NCI-H345 treated with DMSO at 0.1 percent for 48 hours (cell line): ENCODE data around the gene AEBP1.

Experiments
- DNase-seq: peaks from one replicate; lab custom pipeline; 2025; ENCODE audit not compliant: unreplicated experiment; lab: John Stamatoyannopoulos, UW

The AEBP1 gene

DNA sequence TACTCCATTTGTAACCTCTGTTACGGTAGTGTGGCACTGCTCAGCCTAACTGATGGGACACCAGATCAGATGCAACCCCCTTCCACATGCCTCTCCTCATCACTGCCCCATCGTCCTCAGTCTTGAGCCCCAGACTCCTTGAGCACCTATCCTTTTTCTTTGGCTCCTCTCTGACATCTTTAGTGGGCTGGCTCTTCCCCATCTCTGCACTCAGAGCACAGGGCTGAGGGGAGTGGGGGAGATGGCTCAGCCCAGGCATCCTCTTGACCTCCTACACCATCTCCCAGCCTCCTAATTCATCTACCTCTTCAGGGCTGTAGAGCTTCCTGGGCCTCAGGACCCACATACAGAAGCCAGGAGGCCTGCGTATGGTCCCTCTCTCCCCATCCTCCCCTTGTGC lies 20.3 kb upstream of the AEBP1 start:
- no peak for DNase-seq

DNA sequence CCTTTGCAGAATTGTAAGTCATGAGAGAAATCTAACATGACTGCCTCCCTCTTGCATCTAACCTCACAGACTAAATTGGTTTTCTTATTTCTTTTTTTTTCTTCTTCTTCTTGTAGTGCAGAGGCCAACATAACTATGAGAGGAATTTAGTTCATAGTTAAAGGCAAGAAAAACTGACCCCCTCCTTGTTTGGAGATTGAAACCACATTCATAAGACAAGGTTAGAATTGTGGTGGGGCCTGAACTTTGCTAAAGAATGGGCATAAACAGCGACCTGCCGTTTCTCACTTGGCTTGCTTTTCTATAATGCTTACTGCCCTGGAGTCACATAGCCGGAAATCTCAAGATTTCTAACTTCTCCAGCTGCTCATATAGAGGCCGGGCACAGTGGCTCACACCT lies 19.4 kb upstream of the AEBP1 start:
- no peak for DNase-seq

DNA sequence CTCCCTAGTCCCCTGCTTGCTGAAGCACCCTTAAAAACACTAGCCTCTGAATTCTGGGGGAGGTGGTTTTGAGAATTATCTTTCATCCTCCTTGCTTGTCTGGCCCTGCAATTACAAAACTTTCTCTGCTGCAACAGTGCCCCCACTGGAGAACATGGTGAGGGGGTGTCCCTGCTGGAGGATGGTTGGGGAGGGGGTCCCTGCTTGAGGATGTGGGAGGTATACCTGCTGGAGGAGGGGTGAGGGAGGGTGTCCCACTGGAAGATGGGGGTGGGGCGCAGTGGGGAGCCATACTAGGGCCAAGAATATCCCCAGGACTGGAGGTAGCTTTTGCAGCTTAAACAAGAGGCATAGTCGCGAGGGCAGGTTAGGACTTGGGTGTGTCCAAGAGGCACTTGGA lies 18.6 kb upstream of the AEBP1 start:
- no peak for DNase-seq

DNA sequence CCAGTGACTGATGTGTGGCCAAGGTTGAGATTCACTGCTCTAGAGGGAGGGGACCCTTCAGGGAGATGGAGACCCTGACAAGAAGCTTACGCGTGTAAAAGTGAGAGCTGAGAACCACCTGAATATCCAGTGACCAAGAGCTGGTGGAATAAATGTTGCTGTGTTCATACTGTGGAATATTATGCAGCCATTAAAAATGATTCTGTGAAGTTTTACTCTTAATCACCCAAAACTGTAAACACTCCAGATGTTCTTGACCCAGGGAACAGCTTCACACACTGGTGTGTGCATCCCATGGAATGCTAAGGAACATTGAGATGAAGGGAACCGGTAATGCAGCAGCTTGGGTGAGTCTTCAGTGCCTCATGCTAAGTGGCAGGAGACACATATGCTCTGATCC lies 17.5 kb upstream of the AEBP1 start:
- DNase-seq = no peak

DNA sequence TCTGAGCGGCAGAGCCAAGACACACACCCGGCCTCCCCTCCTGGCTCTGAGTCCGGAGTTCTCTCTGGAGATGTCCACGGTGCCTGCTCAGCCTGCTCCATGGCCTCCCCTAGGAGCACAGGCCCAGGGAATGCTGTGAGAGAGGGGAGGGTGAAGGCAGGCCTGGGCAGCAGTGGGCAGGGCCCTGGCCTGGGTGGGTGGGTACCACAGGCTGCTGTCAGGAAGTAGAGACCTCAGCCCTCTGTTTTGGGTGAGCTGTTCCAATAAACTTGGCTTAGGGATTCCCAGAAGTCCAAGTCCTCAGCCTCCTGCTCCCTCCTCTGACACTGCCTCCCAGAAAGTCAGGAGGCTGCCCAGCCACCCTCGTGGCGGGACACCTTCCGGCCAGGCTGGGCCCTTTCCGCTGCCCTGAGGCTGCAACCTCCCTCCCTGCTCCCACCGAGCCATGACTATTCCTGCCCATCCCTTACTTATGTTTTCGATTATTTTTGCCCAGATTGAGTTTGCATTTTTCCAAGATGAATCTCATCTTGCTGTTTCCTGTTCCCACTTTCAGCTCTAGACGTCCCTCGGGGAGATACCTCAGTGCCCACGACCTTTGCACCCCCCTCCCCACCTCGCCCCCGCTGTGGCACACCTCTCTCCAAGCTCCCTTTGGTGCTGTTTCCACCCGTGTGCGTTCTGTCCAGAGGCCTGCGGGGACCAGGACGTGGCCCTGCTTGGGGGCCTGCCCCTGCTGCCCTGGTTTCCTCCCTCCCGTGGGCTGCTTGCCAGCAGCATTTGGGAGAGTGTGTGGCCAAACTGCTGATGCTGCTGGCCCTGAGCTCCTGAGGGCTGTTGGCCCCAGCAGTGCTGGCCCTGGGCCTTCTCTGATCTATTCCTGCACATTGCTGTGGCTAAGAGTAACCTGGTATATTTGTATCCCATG lies 16.0 kb upstream of the AEBP1 start:
- no peak for DNase-seq

DNA sequence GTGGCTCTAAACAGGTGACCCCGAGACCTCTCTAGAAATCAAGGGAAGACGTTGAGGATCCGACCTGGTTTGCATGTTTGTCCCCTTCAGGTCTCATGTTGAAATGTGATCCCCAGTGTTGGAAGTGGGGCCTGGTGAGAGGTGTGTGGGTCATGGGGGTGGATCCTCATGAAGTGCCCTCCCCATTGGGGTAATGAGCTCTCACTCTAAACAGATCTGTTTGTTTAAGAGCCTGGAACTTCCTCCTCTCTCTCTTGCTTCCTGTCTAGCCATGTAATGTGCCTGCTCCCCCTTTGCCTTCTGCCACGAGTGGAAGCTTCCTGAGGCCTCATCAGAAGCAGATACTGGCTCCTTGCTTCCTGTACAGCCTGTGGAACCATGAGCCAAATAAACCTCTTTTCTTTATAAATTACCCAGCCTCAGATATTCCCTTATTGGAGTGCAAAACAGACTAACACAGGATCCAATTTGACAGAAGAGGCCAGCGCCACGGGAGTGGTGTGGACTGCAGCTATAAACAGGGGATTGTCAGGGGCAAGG lies 11.0 kb upstream of the AEBP1 start:
- no peak for DNase-seq

DNA sequence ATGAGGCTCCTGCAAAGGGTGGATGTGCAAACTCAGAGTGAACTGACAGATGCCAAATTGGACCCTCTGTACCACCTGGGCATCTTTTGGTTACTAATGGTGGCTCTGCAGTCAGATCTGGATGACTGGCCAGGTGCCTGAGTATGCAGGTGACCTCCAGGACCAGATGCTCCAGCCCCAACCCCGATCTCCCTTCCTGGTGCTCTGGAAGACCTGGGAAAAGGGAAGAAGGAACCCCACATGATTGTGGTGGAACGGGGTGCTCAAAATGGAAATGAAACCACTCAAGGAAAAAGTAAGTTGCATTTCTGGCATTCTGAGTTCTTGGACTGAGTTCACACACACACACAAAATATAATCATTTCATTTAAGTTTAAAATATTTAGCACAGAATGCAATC lies 9.8 kb upstream of the AEBP1 start:
- no peak for DNase-seq

DNA sequence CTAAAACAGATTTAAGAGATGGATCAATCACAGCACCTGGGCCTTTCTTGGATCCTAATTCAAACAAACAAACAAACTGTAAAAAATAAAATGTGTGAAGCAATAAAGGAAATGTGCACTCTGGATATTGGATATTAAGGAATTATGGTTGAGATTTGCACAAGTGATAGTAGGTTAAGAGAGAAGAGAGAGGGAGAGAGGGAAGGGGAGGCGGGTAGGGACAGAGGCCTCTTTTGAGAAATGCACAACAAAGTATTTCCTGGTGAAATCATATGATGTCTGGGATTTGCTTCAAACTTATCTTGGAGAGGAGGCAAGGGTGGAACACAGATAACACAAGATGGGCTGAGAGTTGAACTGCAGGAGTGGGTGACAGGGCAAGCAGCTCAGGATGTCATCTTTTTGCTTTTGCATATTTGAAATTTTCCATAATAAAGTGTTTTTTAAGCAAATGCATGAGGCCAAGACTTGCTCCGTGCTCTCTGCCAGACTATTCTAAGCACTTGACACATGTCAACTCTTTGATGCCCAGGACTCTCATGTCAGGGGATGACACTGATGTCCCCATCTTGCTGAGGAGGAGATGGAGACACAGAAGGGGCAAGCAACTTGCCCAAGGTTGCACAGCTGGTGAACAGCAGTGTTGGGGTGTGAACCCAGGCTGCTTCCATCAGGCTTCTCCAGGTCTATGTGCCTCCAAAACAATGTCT lies 9.1 kb upstream of the AEBP1 start:
- no peak for DNase-seq

DNA sequence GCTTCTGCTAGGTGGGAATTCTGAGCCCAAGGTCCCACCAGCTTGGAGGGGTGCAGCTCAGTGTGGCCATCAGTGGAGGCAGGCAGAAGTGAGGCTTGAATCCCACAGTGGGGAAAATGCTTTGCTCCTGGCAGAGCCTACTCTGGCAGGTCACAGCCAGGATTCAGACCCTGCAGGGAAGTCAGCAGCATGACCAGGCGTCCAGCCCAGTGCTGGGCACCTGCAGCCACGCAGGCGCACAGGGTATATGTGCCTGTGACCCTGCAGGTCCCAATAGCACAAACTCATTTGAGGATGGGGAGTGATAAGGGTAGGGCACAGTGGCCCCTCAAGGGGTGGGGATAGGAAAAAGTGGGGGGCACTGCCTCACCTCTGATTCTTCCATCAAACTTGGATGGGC lies 8.4 kb upstream of the AEBP1 start:
- no peak for DNase-seq

DNA sequence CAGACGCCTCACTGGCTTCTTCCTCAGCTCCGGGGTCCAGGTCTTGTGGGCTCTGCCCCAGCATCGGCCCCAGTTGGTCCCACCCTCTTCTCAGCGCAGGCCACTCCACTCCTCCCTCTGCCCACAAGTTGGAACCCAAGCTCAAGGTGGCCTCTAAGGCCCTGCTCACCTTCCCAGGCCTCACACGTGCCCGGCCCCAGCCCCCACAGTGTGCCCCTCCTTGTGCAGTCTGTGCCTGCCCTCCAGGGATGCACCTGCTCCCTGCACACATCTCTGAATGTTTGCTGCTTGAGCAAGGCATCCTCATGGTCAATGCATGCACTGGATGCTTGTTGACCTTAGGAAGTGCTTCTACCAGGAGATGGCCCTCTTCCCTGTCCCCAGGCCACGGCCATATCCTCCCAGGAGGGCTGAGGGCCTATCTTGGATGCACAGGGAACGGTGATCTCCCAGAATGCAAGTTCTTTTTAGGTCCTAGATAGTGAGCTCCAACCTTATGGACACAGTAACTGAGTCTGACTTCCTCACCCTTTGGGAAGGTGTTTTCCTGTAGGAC lies 7.7 kb upstream of the AEBP1 start:
- no peak for DNase-seq

DNA sequence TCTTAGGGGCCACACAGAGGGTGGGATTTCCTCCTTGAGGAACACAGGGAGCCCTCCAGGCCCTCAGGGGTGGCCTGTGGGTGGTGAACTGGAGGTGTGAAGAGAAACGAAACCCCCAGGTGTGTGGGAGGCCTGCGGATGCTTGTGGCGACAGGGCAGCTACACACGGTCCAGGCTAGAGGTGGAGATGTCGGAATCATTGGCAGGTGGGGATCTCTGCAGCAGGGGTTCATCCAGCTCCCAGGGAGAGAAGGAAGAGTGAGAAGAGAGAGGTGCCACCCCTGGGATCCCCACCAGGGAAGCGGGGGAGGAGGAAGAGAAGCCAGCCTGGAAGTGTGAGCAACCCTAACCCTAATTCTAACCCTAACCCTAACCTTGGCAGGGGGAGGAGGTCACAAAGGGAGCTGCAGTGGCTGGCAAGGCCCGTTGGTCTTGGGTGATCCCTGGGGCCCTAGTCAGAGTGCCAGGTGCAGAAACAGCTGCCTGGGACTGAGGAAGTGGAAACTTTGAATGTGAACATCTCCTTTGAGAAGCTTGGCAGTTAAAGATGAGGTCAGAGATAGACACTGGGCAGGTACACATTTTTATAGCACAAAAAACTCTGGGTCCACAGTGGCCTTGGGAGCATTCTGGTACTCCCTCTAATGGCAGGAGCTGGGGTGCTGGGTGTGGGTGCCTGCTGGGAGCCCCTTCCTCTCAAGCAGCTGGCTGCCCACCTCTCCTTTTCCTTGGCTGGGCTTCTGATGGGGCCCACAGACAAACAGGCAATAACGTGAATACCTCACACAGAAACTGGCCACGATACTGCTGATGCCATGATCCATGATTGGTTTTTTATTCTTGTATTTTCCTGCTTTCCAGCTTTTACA lies 6.8 kb upstream of the AEBP1 start:
- DNase-seq = no peak

DNA sequence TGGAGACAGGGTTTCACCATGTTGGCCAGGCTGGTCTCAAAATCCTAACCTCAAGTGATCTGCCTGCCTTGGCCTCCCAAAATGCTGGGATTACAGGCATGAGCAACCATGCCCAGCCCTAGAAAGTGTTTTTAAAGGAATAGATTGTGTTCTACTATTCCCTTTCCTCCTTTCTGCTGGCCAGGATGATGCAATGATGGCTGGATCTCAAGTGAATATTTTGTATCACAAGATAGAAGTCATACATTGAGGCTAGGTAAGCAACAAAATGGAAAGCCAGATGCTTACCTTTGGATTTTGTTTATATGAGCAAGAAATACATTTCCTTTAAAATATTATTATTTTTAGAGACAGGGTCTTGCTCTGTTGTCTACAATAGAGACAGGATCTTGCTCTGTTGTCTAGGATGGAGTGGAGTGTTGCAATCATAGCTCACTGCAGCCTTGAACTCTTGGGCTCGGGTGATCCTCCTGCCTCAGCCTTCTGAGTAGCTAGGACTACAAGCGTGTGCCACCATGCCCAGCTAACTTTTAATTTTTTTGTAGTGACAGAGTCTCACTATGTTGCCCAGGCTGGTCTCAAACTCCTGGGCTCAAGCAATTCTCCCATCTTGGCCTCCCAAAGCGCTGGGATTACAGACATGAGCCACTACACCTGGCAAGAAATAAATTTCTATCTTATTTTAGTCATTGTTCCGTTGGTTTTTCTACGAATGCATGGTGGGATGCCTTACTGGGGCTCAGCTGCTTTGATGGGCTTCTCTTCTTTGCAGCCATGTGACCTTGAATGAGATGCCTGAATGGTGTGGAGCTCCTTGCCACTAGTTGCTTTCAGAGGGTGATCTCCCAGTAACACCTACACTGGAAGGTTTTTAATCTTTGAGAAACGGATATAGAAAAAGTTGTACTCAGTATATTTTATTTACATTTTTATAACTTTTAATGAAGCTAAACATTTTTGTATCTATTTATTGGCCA lies 5.8 kb upstream of the AEBP1 start:
- no peak for DNase-seq

DNA sequence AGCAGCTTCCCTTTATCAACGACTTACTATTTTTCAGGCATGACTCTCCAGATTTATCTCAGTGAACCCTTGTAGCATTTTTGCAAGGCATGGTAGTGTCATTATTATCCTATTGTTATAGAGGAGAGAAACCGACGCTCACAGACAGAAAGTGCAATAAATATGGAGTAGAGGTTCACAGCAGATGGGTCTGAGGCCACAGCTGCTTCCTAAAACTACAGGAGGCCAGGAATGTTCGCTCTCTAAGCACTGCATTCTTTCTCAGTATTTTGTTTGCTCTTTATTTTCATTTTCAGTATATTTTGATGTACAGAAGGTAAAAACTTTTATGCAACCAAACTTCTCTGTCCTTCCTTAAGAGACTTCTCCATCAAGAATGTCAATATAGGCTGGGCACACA lies 4.5 kb upstream of the AEBP1 start:
- DNase-seq = no peak

DNA sequence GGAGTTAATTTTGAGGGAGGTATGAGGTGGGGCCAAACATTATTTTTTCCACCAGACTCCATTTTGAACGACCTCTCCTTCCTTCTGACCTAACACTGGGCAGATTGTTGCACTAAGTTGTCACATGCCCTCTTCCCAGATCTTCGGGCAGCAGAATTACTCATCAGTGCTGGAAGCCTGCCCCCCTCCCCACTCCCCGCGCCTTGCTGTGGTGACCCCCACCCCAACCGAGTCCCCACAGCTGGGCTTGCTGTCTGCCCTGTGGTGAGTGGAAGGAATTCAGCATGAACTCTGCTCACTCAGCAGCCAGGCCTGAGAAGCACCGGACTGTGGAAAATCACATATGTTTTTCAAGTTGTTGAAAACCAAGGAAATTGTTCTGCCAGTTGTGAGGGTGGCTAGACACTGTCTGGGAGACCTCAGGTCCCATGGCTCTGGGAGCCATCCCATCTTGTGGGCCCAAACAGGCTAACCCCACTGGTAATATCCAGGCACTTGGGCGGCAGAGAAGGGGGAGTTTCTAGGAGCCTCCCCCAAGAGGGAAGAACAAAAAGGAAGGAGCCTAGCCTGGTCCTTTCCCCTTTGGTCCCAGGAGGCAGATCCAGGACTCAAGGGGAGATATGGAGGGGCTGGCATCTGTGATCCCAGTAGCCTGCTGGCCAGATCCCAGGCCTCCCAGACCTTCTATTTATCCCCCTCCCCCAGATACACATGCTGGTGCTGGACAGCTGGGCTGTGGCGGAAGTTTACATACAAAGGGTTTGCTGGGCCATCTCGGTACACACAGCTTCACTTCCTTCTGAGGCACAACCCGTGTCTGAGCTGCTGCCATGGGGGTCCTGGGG lies 3.5 kb upstream of the AEBP1 start:
- no peak for DNase-seq

DNA sequence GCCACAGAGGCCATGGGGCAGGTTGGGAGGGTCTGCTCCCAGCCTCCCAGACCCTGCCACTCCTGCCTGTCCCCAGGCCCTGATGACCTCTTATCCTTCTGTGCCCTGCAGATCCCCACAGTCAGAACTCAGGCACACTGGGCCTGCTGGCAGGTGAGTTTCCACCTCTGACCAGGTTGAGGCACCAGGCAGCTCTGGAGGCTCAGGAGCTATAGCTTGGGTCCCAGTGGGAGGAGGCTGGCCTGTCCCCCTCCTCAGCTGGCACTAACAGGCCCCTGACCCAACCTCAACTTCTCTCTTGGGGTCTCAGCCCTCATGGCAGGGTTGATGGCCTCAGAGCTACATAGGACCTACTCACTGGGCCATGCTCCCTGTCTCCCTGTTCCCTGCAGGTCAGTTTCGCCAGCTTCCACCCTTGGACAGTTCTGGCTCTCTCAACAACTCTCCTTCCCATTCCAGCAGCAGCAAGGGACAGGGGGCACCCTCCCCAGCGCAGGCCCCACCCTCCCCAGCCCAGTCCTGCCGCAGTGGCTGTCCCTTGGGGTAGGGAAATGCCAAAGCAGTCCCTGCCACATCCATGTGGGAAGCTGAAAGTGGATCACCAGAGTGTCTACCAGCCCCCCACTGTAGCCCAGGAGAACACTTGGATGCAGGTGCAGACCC lies 2.7 kb upstream of the AEBP1 start:
- no peak for DNase-seq

DNA sequence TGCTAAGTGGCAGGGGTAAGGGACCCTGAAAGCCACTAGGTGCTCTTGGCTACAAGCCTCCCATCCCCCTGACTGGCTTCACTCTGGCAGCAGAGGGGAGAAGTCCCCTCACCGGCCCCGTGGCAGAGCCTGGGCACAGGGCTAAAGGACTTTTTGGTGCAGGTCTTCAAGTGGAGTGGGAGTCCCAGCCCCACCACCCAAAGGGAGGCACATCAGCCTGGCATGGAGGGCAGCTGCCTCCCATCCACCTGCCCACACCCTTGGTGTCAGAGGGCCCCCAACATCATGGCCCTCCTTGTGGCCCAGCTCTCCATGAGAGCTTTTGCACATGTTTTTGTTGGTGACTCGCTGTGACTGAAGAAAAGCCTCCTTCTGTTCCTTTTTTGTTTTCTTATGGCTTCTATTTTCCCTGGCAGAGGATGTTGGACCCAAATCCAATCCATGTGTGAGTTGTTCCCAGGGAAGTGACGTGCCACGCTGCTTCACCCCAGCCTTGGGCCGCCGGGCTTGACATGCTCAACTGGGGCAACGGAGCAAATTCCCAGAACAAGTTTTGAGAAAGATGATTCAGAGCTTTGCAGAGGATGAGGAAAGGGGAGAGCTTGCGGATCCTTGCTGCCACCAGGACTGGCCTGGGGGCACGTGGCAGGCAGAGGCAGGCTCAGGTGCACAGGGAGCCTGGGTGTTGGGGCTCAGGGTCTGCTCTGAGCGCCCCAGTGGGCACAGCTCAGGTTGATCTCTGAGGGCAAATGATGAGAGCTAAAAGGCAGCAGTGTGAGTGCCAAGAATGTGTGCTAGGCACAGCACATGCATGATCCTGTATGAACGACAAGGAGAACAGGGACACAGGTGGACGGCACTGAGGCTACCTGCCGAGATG lies 1.9 kb upstream of the AEBP1 start:
- no peak for DNase-seq

DNA sequence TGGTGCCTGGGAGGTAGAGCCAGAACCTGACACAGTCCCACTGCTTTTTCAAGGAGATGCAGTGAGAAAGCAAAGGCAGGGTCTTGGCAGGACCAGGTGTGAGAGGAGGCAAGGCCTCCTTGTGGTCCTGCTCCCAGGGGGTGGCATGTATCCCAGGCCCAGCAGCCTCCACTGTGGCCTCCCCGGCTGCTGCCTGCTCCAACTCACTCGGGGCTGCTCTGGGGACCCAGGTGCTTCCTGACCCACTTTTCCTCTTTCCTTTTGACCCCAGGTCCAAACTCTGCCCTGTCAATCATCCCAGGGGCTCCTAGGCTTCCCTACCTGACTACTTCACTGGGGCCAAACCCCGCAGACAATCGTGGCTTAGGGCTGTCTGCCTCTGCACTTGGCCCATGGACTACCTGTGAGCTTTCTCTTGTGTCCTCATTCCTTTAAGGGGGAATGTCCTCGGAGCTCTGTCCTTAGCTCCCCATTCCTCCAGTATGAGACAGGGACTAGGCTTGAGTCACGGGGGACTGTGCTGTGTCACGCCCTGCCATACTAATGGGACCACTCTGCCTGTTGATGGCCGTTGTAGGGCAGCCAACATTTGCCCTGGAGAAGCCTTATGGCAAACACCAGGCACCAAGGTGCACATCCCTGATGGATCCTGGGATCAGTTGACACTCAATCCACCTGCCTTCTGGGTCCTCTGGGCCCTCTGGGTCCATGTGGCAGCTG lies 1.1 kb upstream of the AEBP1 start:
- no peak for DNase-seq
